K562 (cell line): ENCODE data around the gene HSPA1L. TPM values are rescaled to one million over a fixed set of nuclear protein-coding genes. Genes with fewer than 3 reads are reported as not detected.

Experiments
- BRD4 ChIP-seq: fragments of 200-600 bp; sonication (generic); IDR thresholded peaks from 2 replicates; pipeline ENCODE4 v1.6.1; 2017; ENCODE audit warnings: inconsistent platforms
- CXXC5 ChIP-seq: fragments of 250-450 bp; sonication (Bioruptor Pico); IDR thresholded peaks from 2 replicates; pipeline ENCODE4 v1.8.0; 2022; ENCODE audit warnings: inconsistent platforms, mild to moderate bottlenecking, moderate library complexity
- ELF4 ChIP-seq: fragments of 450-650 bp; formaldehyde crosslinking; IDR thresholded peaks from 2 replicates; pipeline ENCODE4 v1.4.0; 2022; ENCODE audit warnings: missing genetic modification characterization
- MYBL2 ChIP-seq, 2 experiments: fragments of 450-650 bp in 1 of 2; sonication (generic) in 1 of 2; formaldehyde crosslinking in 1 of 2; IDR thresholded peaks; 2 replicates each; pipeline versions ENCODE4 v1.6.1 to v1.8.1; 2017 to 2022; ENCODE audit warnings: borderline replicate concordance in 1 of 2, inconsistent platforms in 1 of 2, low read depth in 1 of 2, mild to moderate bottlenecking in 1 of 2, missing genetic modification reagents in 1 of 2, moderate library complexity in 1 of 2
- PTTG1 ChIP-seq: fragments of 450-650 bp; IDR thresholded peaks from 2 replicates; pipeline ENCODE4 v1.6.1; 2016; ENCODE audit warnings: low read depth, mild to moderate bottlenecking, missing genetic modification characterization, missing compliant biosample characterization
- RBM17 ChIP-seq: fragments of 200-400 bp; formaldehyde crosslinking; IDR thresholded peaks from 2 replicates; pipeline ENCODE4 v1.6.1; 2017; ENCODE audit warnings: low read depth, mild to moderate bottlenecking, low read length, borderline replicate concordance
- RBM34 ChIP-seq: fragments of 200-400 bp; formaldehyde crosslinking; IDR thresholded peaks from 2 replicates; pipeline ENCODE4 v1.6.1; 2018; ENCODE audit warnings: low read length, borderline replicate concordance; ENCODE audit not compliant: insufficient read depth
- RFX1 ChIP-seq: fragments of 450-650 bp; IDR thresholded peaks from 2 replicates; pipeline ENCODE4 v1.6.1; 2016; ENCODE audit warnings: mild to moderate bottlenecking, moderate library complexity
- SRSF9 ChIP-seq: fragments of 200-400 bp; formaldehyde crosslinking; IDR thresholded peaks from 2 replicates; pipeline ENCODE4 v1.6.1; 2017; ENCODE audit warnings: low read depth, low read length, borderline replicate concordance
- TAF1 ChIP-seq: IDR thresholded peaks from 2 replicates; pipeline ENCODE4 v1.6.1; 2011; ENCODE audit warnings: mild to moderate bottlenecking, low read length, moderate library complexity; ENCODE audit not compliant: insufficient read depth, control insufficient read depth, severe bottlenecking; ENCODE audit errors: extremely low read depth
- ZNF263 ChIP-seq: sonication (generic); formaldehyde crosslinking; IDR thresholded peaks from 2 replicates; pipeline ENCODE4 v1.8.0; 2022; ENCODE audit warnings: mild to moderate bottlenecking, missing genetic modification reagents, borderline replicate concordance
- ZNF41 ChIP-seq: fragments of 250-450 bp; sonication (Bioruptor Pico); conservative IDR thresholded peaks from 2 replicates; pipeline ENCODE4 v1.4.0; 2020; ENCODE audit warnings: mild to moderate bottlenecking
- ZNF586 ChIP-seq: fragments of 450-650 bp; formaldehyde crosslinking; conservative IDR thresholded peaks from 2 replicates; pipeline ENCODE4 v1.4.0; 2020; ENCODE audit warnings: mild to moderate bottlenecking, moderate library complexity
- polyA plus RNA-seq, 8 experiments: library from polyadenylated mRNA; depleted of rRNA in 4 of 8; stranded (reverse) in 5 of 8; unstranded in 3 of 8; fragments of >200 nt; fragmentation: Nextera tagmentation in 2 of 8; fragmentation: Illumina TruSeq in 1 of 8; extraction: Ambion mirVana in 2 of 8; extraction: Trizol in 1 of 8; gene quantifications; 2 replicates each; pipeline versions ENCODE4 v1.2.1 to v1.2.3, GENCODE V29; 2011 to 2014; ENCODE audit warnings: inconsistent platforms in 1 of 8, missing spikeins in 1 of 8
- total RNA-seq, 7 experiments: library from RNA; depleted of rRNA in 6 of 7; stranded (reverse); fragments of >200 nt in 6 of 7; fragmentation: Illumina TruSeq in 2 of 7; extraction: Trizol in 2 of 7; gene quantifications; 2 replicates each; pipeline versions ENCODE4 v1.2.1 to v1.2.3, GENCODE V29; 2011 to 2021; ENCODE audit warnings: low replicate concordance in 1 of 7
- TF ChIP-seq, protein P1 (sequence below): fragments of 250-450 bp; sonication (Bioruptor Pico); IDR thresholded peaks from 2 replicates; pipeline ENCODE4 v1.9.0; 2021; ENCODE audit warnings: mild to moderate bottlenecking
- TF ChIP-seq, protein P2 (sequence below): fragments of 200-800 bp; sonication (Bioruptor generic); IDR thresholded peaks from 2 replicates; pipeline ENCODE4 v1.6.1; 2016; ENCODE audit warnings: missing genetic modification characterization, missing compliant biosample characterization
- TF ChIP-seq, protein P3 (sequence below): fragments of 450-650 bp; formaldehyde crosslinking; IDR thresholded peaks from 2 replicates; pipeline ENCODE4 v1.4.0; 2020; ENCODE audit warnings: mild to moderate bottlenecking, moderate library complexity

The HSPA1L gene
- total and polyA plus RNA-seq, 9 of the 15 experiments (the other 6 are each of a cell fraction or from before 2014, with no cell fraction given): 0.14 to 2.1 (median 1.3) TPM

DNA sequence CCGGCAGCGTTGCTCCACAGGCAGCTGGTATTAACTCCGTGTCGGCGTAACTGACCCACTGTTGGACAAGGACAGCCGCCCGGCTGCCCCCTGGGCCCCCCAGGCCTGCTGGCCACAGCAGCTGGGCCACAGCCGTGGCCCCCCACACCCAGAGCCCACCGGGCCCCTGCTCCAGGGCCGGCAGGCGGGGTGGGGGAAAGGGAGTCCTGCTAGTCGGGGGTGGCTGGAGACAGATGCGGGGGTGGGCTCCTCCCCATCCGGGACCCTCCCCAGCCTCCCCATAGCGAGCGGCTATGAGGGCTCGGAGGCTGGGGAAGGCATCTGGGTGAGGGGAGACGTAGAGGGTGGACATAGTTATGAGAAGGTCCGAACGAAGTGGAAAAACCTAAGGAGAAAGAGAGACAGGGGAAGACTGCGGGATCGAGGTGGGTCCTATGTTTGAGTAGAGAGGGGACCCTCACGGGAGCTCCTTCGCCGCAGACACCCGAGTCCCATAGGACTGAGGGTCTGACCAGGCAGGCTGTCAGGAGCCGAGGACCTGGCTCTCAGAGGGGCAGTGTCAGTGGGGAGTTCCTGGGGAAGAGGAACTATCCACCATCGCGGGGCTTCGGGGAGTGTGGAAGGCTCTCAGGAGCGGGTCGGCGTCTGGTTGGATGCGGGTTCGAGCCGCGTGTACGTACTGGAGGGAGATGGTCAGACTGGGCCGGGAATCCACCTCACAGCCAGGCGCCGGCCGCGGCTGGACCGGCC lies 20.0 kb downstream of the HSPA1L start (continued):
- TF ChIP-seq, protein P1, sequence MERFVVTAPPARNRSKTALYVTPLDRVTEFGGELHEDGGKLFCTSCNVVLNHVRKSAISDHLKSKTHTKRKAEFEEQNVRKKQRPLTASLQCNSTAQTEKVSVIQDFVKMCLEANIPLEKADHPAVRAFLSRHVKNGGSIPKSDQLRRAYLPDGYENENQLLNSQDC (CRISPR knock-in tag): no peak
- no peak for TF ChIP-seq ZNF586
- TF ChIP-seq SRSF9: no peak
- no peak for TF ChIP-seq RBM17
- no peak; the same call in 1 of the 2 replicates for TF ChIP-seq ZNF263
- no peak for TF ChIP-seq ZNF41
- no peak for TF ChIP-seq RBM34
- peak; percentile 61; the same call in 1 of the 2 replicates for TF ChIP-seq BRD4
- TF ChIP-seq, protein P2, sequence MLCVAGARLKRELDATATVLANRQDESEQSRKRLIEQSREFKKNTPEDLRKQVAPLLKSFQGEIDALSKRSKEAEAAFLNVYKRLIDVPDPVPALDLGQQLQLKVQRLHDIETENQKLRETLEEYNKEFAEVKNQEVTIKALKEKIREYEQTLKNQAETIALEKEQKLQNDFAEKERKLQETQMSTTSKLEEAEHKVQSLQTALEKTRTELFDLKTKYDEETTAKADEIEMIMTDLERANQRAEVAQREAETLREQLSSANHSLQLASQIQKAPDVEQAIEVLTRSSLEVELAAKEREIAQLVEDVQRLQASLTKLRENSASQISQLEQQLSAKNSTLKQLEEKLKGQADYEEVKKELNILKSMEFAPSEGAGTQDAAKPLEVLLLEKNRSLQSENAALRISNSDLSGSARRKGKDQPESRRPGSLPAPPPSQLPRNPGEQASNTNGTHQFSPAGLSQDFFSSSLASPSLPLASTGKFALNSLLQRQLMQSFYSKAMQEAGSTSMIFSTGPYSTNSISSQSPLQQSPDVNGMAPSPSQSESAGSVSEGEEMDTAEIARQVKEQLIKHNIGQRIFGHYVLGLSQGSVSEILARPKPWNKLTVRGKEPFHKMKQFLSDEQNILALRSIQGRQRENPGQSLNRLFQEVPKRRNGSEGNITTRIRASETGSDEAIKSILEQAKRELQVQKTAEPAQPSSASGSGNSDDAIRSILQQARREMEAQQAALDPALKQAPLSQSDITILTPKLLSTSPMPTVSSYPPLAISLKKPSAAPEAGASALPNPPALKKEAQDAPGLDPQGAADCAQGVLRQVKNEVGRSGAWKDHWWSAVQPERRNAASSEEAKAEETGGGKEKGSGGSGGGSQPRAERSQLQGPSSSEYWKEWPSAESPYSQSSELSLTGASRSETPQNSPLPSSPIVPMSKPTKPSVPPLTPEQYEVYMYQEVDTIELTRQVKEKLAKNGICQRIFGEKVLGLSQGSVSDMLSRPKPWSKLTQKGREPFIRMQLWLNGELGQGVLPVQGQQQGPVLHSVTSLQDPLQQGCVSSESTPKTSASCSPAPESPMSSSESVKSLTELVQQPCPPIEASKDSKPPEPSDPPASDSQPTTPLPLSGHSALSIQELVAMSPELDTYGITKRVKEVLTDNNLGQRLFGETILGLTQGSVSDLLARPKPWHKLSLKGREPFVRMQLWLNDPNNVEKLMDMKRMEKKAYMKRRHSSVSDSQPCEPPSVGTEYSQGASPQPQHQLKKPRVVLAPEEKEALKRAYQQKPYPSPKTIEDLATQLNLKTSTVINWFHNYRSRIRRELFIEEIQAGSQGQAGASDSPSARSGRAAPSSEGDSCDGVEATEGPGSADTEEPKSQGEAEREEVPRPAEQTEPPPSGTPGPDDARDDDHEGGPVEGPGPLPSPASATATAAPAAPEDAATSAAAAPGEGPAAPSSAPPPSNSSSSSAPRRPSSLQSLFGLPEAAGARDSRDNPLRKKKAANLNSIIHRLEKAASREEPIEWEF: no peak
- TF ChIP-seq ELF4 (CRISPR knock-in tag): no peak
- TF ChIP-seq TAF1: no peak
- no peak for TF ChIP-seq CXXC5 (CRISPR knock-in tag)
- TF ChIP-seq, protein P3, sequence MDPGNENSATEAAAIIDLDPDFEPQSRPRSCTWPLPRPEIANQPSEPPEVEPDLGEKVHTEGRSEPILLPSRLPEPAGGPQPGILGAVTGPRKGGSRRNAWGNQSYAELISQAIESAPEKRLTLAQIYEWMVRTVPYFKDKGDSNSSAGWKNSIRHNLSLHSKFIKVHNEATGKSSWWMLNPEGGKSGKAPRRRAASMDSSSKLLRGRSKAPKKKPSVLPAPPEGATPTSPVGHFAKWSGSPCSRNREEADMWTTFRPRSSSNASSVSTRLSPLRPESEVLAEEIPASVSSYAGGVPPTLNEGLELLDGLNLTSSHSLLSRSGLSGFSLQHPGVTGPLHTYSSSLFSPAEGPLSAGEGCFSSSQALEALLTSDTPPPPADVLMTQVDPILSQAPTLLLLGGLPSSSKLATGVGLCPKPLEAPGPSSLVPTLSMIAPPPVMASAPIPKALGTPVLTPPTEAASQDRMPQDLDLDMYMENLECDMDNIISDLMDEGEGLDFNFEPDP (CRISPR knock-in tag): no peak; the same call in 1 of the 2 replicates
- no peak for TF ChIP-seq MYBL2 (IDR thresholded peaks at IDR 0.05; ENCODE audit: low read depth)
- no peak for TF ChIP-seq MYBL2 (CRISPR knock-in tag; IDR thresholded peaks at IDR 0.05; ENCODE audit: borderline replicate concordance)
- no peak for TF ChIP-seq RFX1
- TF ChIP-seq PTTG1 (tag): no peak
